CD4-positive, alpha-beta T cell treated with Interleukin-15 for 4 hours (primary cell): ENCODE results near the gene SPRR2G.
"Not testable (repeated sequence)": the region's sequence is repeated elsewhere in the genome, so short reads cannot be mapped to it uniquely, and the experiment has no call there.

ENCODE experiments used
- DNase-seq: peaks from one replicate; pipeline ENCODE4 v3.0.0-alpha.2; 2020; ENCODE audit warnings: low spot score

SPRR2G gene

GRCh38 chr1:153150846-153151245, at the start of gene SPRR2G:
SPRR2G (minus strand) TSS chr1:153150890; CDS start chr1:153150110, 780 bp downstream.
- DNase-seq: no peak

- no peak for DNase-seq
Measured at GRCh38 chr1:153195216-153195615, 44.5 kb upstream of the SPRR2G start.

- no peak for DNase-seq
Measured at GRCh38 chr1:153194331-153195050, 43.8 kb upstream of the SPRR2G start.

GRCh38 chr1:153192697-153193096, 42.0 kb upstream of the SPRR2G start:
- DNase-seq: no peak

GRCh38 chr1:153190373-153190772, 39.7 kb upstream of the SPRR2G start:
- DNase-seq: no peak

GRCh38 chr1:153188301-153188700, 37.6 kb upstream of the SPRR2G start:
- DNase-seq: not testable (repeated sequence)

GRCh38 chr1:153180556-153180955, 29.9 kb upstream of the SPRR2G start:
- no peak for DNase-seq

- DNase-seq: no peak
Measured at GRCh38 chr1:153178922-153179321, 28.2 kb upstream of the SPRR2G start.

GRCh38 chr1:153174624-153175023, 23.9 kb upstream of the SPRR2G start:
- no peak for DNase-seq

GRCh38 chr1:153168686-153169085, 18.0 kb upstream of the SPRR2G start:
- DNase-seq: no peak

- DNase-seq: no peak
Measured at GRCh38 chr1:153155541-153155940, 4.9 kb upstream of the SPRR2G start.

GRCh38 chr1:153152481-153152880, 1.8 kb upstream of the SPRR2G start:
- DNase-seq: no peak

- DNase-seq: no peak
Measured at GRCh38 chr1:153141377-153141776, 9.3 kb downstream of the SPRR2G start.

GRCh38 chr1:153140484-153140883, 10.2 kb downstream of the SPRR2G start:
- DNase-seq: no peak

- DNase-seq: no peak
Measured at GRCh38 chr1:153133743-153134142, 16.9 kb downstream of the SPRR2G start.

GRCh38 chr1:153133267-153133666, 17.4 kb downstream of the SPRR2G start:
- no peak for DNase-seq

- not testable (repeated sequence) for DNase-seq
Measured at GRCh38 chr1:153128688-153129087, 22.0 kb downstream of the SPRR2G start.

GRCh38 chr1:153127296-153127695, 23.4 kb downstream of the SPRR2G start:
- no peak for DNase-seq

- DNase-seq: no peak
Measured at GRCh38 chr1:153125536-153125935, 25.2 kb downstream of the SPRR2G start.

GRCh38 chr1:153123793-153124192, 26.9 kb downstream of the SPRR2G start:
- DNase-seq: not testable (repeated sequence)

GRCh38 chr1:153122831-153123421, 27.8 kb downstream of the SPRR2G start:
- no peak for DNase-seq

- no peak for DNase-seq
Measured at GRCh38 chr1:153120945-153121344, 29.7 kb downstream of the SPRR2G start.

- no peak for DNase-seq
Measured at GRCh38 chr1:153119491-153119971, 31.2 kb downstream of the SPRR2G start.

GRCh38 chr1:153115264-153115663, 35.4 kb downstream of the SPRR2G start:
- not testable (repeated sequence) for DNase-seq
